ENCODE measurements around the gene ADARB2. TPM values are rescaled to one million over a fixed set of nuclear protein-coding genes. Genes with fewer than 3 reads are reported as not detected.

The ADARB2 gene
- total RNA-seq, 6 donors from 2014 or later: 0.69 to 5.2 (median 1.8) TPM

DNA sequence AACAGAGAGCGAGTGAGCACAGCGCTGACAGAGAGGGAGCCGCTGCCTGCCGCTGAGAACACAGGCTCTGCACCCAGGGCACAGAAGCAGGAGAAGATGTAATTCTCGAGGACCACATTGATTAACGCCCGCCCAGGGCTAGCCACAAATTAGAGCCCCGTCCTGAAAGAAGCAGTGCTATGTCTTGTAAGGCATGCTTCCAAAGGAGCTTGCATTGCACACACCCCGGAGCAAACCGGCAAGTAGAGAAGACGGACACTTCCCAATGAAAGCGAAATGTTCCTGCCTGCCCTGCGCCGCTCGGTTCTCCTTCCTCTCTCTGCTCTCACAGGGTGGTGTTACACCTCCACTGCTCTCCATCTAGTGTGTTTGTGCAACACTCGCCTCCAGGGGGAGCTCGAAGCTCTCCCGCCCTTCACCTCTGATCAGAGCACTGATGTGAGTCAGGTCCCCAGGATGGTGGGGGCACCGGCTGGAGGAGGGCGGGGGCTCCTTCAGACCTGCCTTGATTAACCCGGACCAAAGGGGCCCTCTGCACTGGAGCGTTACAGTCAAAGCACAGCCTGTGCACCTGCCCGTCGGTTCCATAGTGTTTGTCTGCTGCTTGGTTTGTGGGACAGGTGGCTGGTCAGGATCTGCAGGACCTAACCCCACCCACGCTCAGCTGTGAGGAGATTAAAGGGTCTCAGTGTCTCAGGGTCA, 316.5 kb downstream of the ADARB2 start:
- Histone ChIP-seq H3K27me3 (no peaks in the 10 kb centered on the region), H3K4me3 (peak overlapping the region in 1 of 4 donors; percentile 15), H3K36me3 (no peaks in the 10 kb centered on the region), H3K9me3 (no peaks in the 10 kb centered on the region), H3K4me1 (peaks cover 0 to 7% (median 3%) of the 10 kb centered on the region in 4 donors), H3K27ac (no peak overlapping the region)
- 5 to 7% methylated on average over 23 to 24 of the region's 25 CpGs for WGBS, 2 donors
- DNase-seq: peak in 1 of 2 donors; percentile 61
- peak; percentile 38 to 68 for ATAC-seq (ENCODE audit: low FRiP score in 2 of 2)
- TF ChIP-seq POLR2AphosphoS5 (IDR thresholded peaks at IDR 0.05) (no peak), CTCF (IDR thresholded peaks at IDR 0.05) (peak; percentile 19 to 72 (median 59)), POLR2A (IDR thresholded peaks at IDR 0.05) (no peak)

DNA sequence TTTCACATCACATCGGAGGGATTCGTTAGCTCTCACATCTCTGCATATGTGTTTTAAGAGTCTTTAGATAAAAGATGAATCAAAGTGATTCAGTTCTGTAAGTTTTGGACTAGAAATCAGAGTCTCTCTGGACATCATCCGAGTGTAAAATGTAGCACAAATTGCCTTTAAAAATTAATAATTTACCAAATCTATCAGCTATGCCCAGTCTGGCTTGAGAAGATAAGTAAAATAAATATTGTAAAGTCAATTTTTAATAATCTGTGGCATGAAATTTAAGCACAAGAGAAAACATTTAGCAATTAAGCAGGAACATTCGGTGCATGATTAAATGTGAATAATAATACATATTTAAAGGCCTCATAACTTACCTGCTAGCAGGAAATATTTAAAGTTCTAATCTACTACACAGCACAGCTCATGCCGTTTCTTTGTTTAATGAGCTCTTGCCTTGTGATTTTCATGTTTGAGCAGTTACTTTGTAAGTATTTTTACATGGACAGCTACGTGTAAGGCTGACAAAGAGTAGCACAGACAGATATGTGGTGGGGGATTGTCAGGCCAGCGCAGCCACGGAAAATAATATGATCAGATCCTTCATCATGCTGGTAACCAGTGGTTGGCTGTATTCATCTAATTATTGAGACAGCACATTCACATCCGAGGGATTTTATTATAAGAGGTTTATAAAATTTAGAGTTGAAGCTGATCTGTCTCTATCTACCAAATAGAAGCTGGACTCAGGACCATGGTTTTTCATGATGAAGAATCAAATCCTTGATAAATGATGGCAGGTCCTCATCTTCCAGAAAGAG, 317.3 kb downstream of the ADARB2 start:
- TF ChIP-seq EP300 (IDR thresholded peaks at IDR 0.05): no peak
- TF ChIP-seq POLR2A (IDR thresholded peaks at IDR 0.05): no peak
- no peak for TF ChIP-seq CTCF (IDR thresholded peaks at IDR 0.05)
- TF ChIP-seq POLR2AphosphoS5 (IDR thresholded peaks at IDR 0.05): no peak
- Histone ChIP-seq H3K27me3 (no peaks in the 10 kb centered on the region), H3K4me3 (no peak overlapping the region), H3K4me1 (peaks cover 0 to 7% (median 3%) of the 10 kb centered on the region in 4 donors), H3K27ac (no peak overlapping the region), H3K36me3 (no peaks in the 10 kb centered on the region), H3K9me3 (no peaks in the 10 kb centered on the region)
- DNase-seq (no peak), ATAC-seq (ENCODE audit: low FRiP score in 2 of 2) (no peak)
- WGBS, 2 donors: 59 to 69% methylated on average over 9 of the region's 9 CpGs

GRCh38 chr10:1418031-1418550, 319.2 kb downstream of the ADARB2 start:
- WGBS, 2 donors: 85 to 92% methylated on average over 17 of the region's 17 CpGs
- H3K4me1 ChIP-seq: peaks cover 0 to 7% (median 3%) of the 10 kb centered on the region in 4 donors
- DNase-seq (no peak), ATAC-seq (ENCODE audit: low FRiP score in 2 of 2) (no peak)
- H3K27me3 ChIP-seq: no peaks in the 10 kb centered on the region
- no peaks in the 10 kb centered on the region for H3K36me3 ChIP-seq
- no peak for TF ChIP-seq EP300 (IDR thresholded peaks at IDR 0.05)
- no peak for TF ChIP-seq POLR2AphosphoS5 (IDR thresholded peaks at IDR 0.05)
- TF ChIP-seq CTCF (IDR thresholded peaks at IDR 0.05): no peak
- no peak for TF ChIP-seq POLR2A (IDR thresholded peaks at IDR 0.05)
- H3K27ac ChIP-seq: no peak overlapping the region
- H3K9me3 ChIP-seq: no peaks in the 10 kb centered on the region
- no peak overlapping the region for H3K4me3 ChIP-seq

GRCh38 chr10:1417574-1417973, 319.8 kb downstream of the ADARB2 start:
- no peak for DNase-seq
- H3K4me1 ChIP-seq: peaks cover 0 to 7% (median 3%) of the 10 kb centered on the region in 4 donors
- no peak overlapping the region for H3K27ac ChIP-seq
- ATAC-seq (ENCODE audit: low FRiP score in 2 of 2): peak in 1 of 2 donors; percentile 44
- no peaks in the 10 kb centered on the region for H3K36me3 ChIP-seq
- H3K27me3 ChIP-seq: no peaks in the 10 kb centered on the region
- TF ChIP-seq POLR2A (IDR thresholded peaks at IDR 0.05) (no peak), POLR2AphosphoS5 (IDR thresholded peaks at IDR 0.05) (no peak), EP300 (IDR thresholded peaks at IDR 0.05) (no peak), CTCF (IDR thresholded peaks at IDR 0.05) (no peak)
- H3K4me3 ChIP-seq: no peak overlapping the region
- 94 to 98% methylated on average over 7 to 10 of the region's 10 CpGs for WGBS, 2 donors
- H3K9me3 ChIP-seq: no peaks in the 10 kb centered on the region
